Posterior cingulate gyrus (tissue), 11 donors: ENCODE results near the gene EXOC1.
"Not testable (repeated sequence)": the region's sequence is repeated elsewhere in the genome, so short reads cannot be mapped to it uniquely, and the experiment has no call there.

Experiments used
- DNase-seq, 10 donors: peaks; one replicate each; pipeline versions ENCODE4 v3.0.0 to v3.0.0-alpha.2; 2020 to 2021; ENCODE audit warnings: mixed read lengths in 3 of 10
- intact Hi-C: fragments of 100-400 bp; cut with DNase I; formaldehyde crosslinking; loops from one replicate; pipeline ENCODE4 v1.15.1; 2023

Gene EXOC1

GRCh38 chr4:55853484-55854046, at the start of gene EXOC1:
TSS of gene EXOC1 (plus strand) at chr4:55853648. CDS start at chr4:55858324, 4,676 bp downstream.
- intact Hi-C loops: loop anchor here (1.0 to 10.0 kb wide), 4 partner anchors 94 to 506 kb away; partner anchors contain the start of genes CEP135, CLOCK, SRD5A3 and TMEM165
- peak; percentile 97 to 100 (median 99) for DNase-seq

DNA sequence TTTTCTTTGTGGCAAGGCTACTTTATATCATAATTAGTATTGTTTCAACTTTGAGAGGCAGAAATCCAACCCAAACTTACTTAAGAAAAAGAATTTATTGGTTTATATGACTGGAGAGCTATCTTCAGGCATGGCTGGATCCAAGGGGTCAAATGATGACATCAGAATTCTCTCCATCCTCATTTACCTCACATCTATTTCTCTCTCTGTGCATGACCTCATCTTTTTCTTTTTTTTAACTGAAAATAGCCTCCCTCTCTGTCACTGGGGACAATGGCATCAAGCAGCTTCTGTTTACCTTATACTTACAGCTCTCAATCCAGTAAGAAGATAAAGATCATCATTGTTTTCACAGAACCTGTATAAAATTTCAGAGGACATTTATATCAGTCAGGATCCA, 45.9 kb upstream of the EXOC1 start:
- intact Hi-C loops: no loop called here
- no peak for DNase-seq

GRCh38 chr4:55808186-55808585, 45.3 kb upstream of the EXOC1 start:
- intact Hi-C loops: no loop called here
- no peak for DNase-seq

GRCh38 chr4:55808632-55809031, 44.8 kb upstream of the EXOC1 start:
- DNase-seq: no peak
- intact Hi-C loops: no loop called here

DNA sequence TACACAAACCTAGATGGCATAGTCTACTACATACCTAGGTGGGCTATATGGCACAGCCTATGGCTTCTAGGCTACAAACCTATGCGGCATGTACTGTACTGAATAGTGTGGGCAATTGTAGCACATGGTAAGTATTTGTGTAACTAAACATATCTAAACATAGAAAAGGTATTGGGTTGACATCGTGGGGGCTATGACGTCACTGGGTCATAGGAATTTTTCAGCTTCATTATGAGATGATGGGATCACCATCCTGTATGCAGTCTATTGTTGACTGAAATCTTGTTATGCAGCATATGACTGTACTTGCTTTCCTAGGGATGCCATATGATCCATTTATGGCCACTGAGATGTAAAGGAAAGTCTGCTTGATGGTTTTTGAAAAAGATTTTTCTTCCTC, 35.8 kb upstream of the EXOC1 start:
- intact Hi-C loops: no loop called here
- DNase-seq: no peak

- intact Hi-C loops: no loop called here
Observed at GRCh38 chr4:55819634-55820033, 33.8 kb upstream of the EXOC1 start, which contains the start of gene EXOC1L. TSS of gene EXOC1L (plus strand) at chr4:55819790. CDS start at chr4:55820027, 237 bp downstream.

GRCh38 chr4:55820279-55820678, 33.2 kb upstream of the EXOC1 start:
- DNase-seq: no peak
- intact Hi-C loops: no loop called here

More at GRCh38 chr4:55819634-55820033, 33.8 kb upstream of the EXOC1 start, which contains the start of gene EXOC1L:
- DNase-seq: peak in 3 of 10 donors; percentile 20 to 82 (median 66)

- intact Hi-C loops: no loop called here
- no peak for DNase-seq
Observed at GRCh38 chr4:55822329-55822728, 31.1 kb upstream of the EXOC1 start.

- DNase-seq: no peak
- intact Hi-C loops: no loop called here
Observed at GRCh38 chr4:55824865-55825264, 28.6 kb upstream of the EXOC1 start.

DNA sequence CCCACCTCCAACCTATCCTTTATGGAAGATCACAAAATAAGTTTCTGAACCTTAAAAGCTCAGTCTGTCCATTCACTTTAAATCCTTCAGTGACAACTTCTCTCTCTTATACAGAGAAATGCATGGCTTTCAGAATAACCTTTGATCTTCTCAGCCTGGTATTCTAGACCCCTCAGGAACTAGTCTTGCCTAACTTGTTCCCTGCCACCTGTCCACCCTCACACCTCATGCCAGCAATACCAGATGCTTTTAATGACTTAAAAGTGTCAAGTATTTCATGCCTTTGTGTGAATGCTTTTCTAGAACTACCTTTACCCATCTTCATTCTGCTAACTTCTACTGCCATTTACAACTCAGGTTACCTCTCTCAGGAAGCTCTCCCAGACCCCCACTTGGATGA, 26.5 kb upstream of the EXOC1 start:
- intact Hi-C loops: no loop called here
- DNase-seq: no peak

- no peak for DNase-seq
- intact Hi-C loops: no loop called here
Observed at GRCh38 chr4:55827582-55827981, 25.9 kb upstream of the EXOC1 start.

- no peak for DNase-seq
- intact Hi-C loops: no loop called here
Observed at GRCh38 chr4:55830048-55830447, 23.4 kb upstream of the EXOC1 start.

DNA sequence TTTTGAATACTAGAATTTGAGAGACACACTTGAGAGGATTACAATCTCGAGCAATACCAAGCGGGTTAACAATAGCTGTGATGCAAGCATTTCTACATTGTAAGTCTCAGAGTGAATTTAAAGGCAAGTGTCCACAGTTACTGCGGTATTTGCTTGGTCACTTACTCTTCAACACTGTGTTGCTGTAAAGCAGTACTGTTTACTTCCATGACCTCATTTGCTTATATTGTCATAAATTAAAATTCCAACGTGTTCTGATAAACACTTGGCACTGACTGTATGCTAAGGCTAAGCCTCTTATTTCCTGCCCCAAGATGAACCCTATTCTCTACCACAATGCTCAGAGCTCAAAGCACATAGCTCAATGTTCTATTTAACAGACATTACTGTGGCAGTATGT, 22.7 kb upstream of the EXOC1 start:
- DNase-seq: no peak
- intact Hi-C loops: no loop called here

GRCh38 chr4:55834086-55834795, 19.2 kb upstream of the EXOC1 start:
- no peak for DNase-seq
- intact Hi-C loops: no loop called here

DNA sequence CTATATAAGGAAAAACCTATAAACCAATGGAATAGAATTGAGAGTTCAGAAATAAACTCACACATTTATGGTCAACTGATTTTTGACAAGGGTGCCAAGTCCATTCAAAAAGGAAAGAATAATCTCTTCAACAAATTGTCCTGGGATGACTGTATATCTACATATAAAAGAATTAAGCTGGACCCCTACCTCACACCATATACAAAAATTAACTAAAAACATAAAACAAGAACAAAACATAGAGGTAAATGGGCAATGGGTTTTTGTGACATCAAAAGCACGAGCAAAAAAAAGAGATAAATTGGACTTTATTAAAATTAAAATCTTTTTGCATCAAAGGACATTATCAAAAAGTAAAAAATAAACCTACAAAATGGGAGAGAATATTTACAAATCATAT, 15.5 kb upstream of the EXOC1 start:
- no peak for DNase-seq
- intact Hi-C loops: no loop called here

- intact Hi-C loops: no loop called here
- no peak for DNase-seq
Observed at GRCh38 chr4:55838356-55838755, 15.1 kb upstream of the EXOC1 start.

- intact Hi-C loops: no loop called here
- no peak for DNase-seq
Observed at GRCh38 chr4:55838952-55839351, 14.5 kb upstream of the EXOC1 start.

DNA sequence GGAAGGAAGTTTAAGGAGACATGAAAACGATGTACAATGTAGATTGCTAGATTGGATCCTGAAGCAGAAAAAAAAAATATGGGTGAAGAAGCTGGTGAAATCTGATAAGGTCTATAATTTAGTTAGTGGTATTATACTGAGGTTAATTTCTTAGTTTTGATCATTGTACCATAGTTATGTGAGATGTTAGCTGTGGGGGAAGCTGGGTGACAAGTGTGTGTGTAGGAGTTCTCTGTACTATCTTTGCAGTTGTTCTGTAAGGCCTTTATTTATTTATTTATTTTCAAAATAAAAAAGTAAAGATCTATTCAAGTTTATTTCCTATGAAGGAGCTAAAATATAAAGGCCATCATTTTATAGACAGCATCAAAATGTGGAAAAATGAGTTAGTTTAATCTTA, 12.5 kb upstream of the EXOC1 start:
- DNase-seq: no peak
- intact Hi-C loops: no loop called here

- DNase-seq, intact Hi-C loops: not testable (repeated sequence)
Observed at GRCh38 chr4:55841373-55842239, 11.8 kb upstream of the EXOC1 start.

DNA sequence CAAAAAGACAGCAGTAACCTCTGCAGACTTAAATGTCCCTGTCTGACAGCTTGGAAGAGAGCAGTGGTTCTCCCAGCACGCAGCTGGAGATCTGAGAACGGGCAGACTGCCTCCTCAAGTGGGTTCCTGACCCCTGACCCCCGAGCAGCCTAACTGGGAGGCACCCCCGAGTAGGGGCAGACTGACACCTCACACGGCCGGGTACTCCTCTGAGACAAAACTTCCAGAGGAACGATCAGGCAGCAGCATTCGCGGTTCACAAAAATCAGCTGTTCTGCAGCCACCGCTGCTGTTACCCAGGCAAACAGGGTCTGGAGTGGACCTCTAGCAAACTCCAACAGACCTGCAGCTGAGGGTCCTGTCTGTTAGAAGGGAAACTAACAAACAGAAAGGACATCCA, 11.1 kb upstream of the EXOC1 start:
- intact Hi-C loops, DNase-seq: not testable (repeated sequence)

- intact Hi-C loops: loop anchor here (5.0 to 10.0 kb wide), 3 partner anchors 98 to 502 kb away; partner anchors contain the start of genes CEP135, SRD5A3 and TMEM165
- no peak for DNase-seq
Observed at GRCh38 chr4:55849724-55850123, 3.7 kb upstream of the EXOC1 start.
